ENCODE measurements around the gene FBXL2.

Gene FBXL2

GRCh38 chr3:33417066-33417673 lies 139.9 kb downstream of the FBXL2 start:
- peaks cover 77 to 100% (median 96%) of the 10 kb centered on the region in 11 experiments for H3K36me3 ChIP-seq

GRCh38 chr3:33419948-33420347 lies 142.7 kb downstream of the FBXL2 start:
- H3K4me2 ChIP-seq: peak overlapping the region in 7 of 11 experiments; percentile 40 to 74 (median 68); a peak in 14 of 22 replicates
- no peaks in the 10 kb centered on the region for H3K27me3 ChIP-seq
- H3K4me1 ChIP-seq: peaks cover 0 to 52% (median 35%) of the 10 kb centered on the region in 10 experiments; a peak in 17 of 20 replicates
- peak overlapping the region in 1 of 10 experiments; percentile 8; a peak in 1 of 20 replicates for H3K4me3 ChIP-seq
- H3K9ac ChIP-seq: no peak overlapping the region
- peak overlapping the region in 9 of 11 experiments; percentile 18 to 64 (median 41); a peak in 14 of 22 replicates for H3K27ac ChIP-seq
- TF ChIP-seq Cebpa-rat (IDR thresholded peaks at IDR 0.05): no peak
- peaks cover 80 to 99% (median 93%) of the 10 kb centered on the region in 11 experiments for H3K36me3 ChIP-seq
- peaks cover 0 to 78% (median 25%) of the 10 kb centered on the region in 11 experiments; a peak in 16 of 22 replicates for H4K20me1 ChIP-seq
- H3K9me3 ChIP-seq (replicated peaks in 1 of 11): peaks cover 0 to 47% (median 0%) of the 10 kb centered on the region in 11 experiments; a peak in 5 of 22 replicates

More at GRCh38 chr3:33417066-33417673, 139.9 kb downstream of the FBXL2 start:
- Histone ChIP-seq H3K4me2 (peak overlapping the region in 7 of 11 experiments; percentile 13 to 57 (median 32); a peak in 12 of 22 replicates), H4K20me1 (peaks cover 0 to 79% (median 15%) of the 10 kb centered on the region in 11 experiments; a peak in 14 of 22 replicates), H3K4me3 (no peak overlapping the region), H3K9ac (no peak overlapping the region), H3K27ac (peak overlapping the region in 8 of 11 experiments; percentile 55 to 71 (median 62); a peak in 14 of 22 replicates), H3K9me3 (replicated peaks in 1 of 11) (peaks cover 0 to 47% (median 0%) of the 10 kb centered on the region in 11 experiments; a peak in 5 of 22 replicates), H3K4me1 (peaks cover 0 to 45% (median 30%) of the 10 kb centered on the region in 10 experiments; a peak in 16 of 20 replicates), H3K27me3 (no peaks in the 10 kb centered on the region)
- TF ChIP-seq Cebpa-rat (IDR thresholded peaks at IDR 0.05): peak in 1 of 11 experiments; percentile 19; a peak in 1 of 22 replicates

DNA sequence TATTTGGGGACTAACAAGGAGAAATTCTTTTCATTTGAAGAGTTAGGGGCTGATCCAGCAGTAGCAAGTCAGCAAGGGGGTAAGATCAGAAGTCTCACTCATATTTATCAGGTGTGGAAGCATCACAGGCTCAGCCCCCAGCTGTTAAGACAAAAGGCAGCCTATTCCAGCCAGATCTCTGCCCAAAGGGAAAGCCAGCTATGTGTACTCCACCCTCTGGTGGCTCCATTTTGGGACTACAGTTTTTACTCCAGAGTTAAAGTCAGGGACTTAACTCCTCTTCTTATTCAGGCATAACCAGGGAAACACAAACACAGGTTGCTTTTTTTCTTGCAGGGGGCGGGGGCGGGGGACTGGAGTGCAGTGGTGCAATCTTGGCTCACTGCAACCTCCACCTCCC lies 143.7 kb downstream of the FBXL2 start:
- H3K9ac ChIP-seq: no peak overlapping the region
- H3K4me3 ChIP-seq: no peak overlapping the region
- peaks cover 0 to 47% (median 0%) of the 10 kb centered on the region in 11 experiments; a peak in 5 of 22 replicates for H3K9me3 ChIP-seq (replicated peaks in 1 of 11)
- H3K4me1 ChIP-seq: peaks cover 0 to 57% (median 40%) of the 10 kb centered on the region in 10 experiments; a peak in 17 of 20 replicates
- H3K36me3 ChIP-seq: peaks cover 73 to 96% (median 89%) of the 10 kb centered on the region in 11 experiments
- H4K20me1 ChIP-seq: peaks cover 5 to 80% (median 29%) of the 10 kb centered on the region in 11 experiments; a peak in 19 of 22 replicates
- H3K27ac ChIP-seq: peak overlapping the region in 6 of 11 experiments; percentile 26 to 64 (median 50); a peak in 8 of 22 replicates
- TF ChIP-seq Cebpa-rat (IDR thresholded peaks at IDR 0.05): no peak
- H3K27me3 ChIP-seq: no peaks in the 10 kb centered on the region
- peak overlapping the region in 5 of 11 experiments; percentile 55 to 74 (median 69); a peak in 6 of 22 replicates for H3K4me2 ChIP-seq

- Histone ChIP-seq H3K9ac (0 out of 22 replicates have a peak overlapping the region, but pooled peaks of 1 of the 11 experiments have one; percentile 0), H3K27ac (peak overlapping the region in 4 of 11 experiments; percentile 4 to 38 (median 16); a peak in 4 of 22 replicates), H3K9me3 (replicated peaks in 1 of 11) (peaks cover 0 to 22% (median 0%) of the 10 kb centered on the region in 11 experiments; a peak in 4 of 22 replicates), H4K20me1 (peaks cover 42 to 98% (median 64%) of the 10 kb centered on the region in 11 experiments; a peak in 21 of 22 replicates), H3K36me3 (peaks cover 45 to 76% (median 59%) of the 10 kb centered on the region in 11 experiments), H3K4me3 (no peak overlapping the region), H3K27me3 (no peaks in the 10 kb centered on the region), H3K4me2 (peak overlapping the region in 7 of 11 experiments; percentile 9 to 71 (median 44); a peak in 11 of 22 replicates), H3K4me1 (peaks cover 0 to 71% (median 34%) of the 10 kb centered on the region in 10 experiments; a peak in 16 of 20 replicates)
- TF ChIP-seq Cebpa-rat (IDR thresholded peaks at IDR 0.05): no peak
Measured at GRCh38 chr3:33424606-33425452, 147.6 kb downstream of the FBXL2 start.

DNA sequence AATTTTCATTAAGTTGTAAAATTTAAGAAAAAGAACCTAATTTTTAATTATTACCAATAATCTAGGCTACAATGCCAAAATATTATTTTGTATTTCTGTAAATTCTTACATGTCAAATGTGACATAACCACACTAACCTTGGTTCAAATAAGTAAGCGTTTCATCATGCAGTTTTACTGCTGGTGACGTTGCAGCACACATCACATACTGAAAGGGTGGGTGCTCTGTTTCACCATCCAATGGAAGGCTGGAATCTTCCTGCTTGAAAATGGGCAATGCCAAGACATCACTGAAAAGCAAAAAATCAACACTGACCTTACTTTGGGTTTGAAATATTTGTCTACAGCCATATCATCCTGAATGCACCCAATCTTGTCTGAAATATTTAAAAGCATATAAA lies 148.2 kb downstream of the FBXL2 start:
- peak overlapping the region in 2 of 11 experiments; percentile 27 to 38; a peak in 3 of 22 replicates for H3K27ac ChIP-seq
- peaks cover 0 to 71% (median 29%) of the 10 kb centered on the region in 10 experiments; a peak in 17 of 20 replicates for H3K4me1 ChIP-seq
- H3K27me3 ChIP-seq: no peaks in the 10 kb centered on the region
- no peak for TF ChIP-seq Cebpa-rat (IDR thresholded peaks at IDR 0.05)
- no peak overlapping the region for H3K9ac ChIP-seq
- H3K9me3 ChIP-seq (replicated peaks in 1 of 11): peaks cover 0 to 16% (median 0%) of the 10 kb centered on the region in 11 experiments; a peak in 4 of 22 replicates
- H3K4me2 ChIP-seq: peak overlapping the region in 6 of 11 experiments; percentile 36 to 71 (median 50); a peak in 11 of 22 replicates
- peaks cover 45 to 69% (median 53%) of the 10 kb centered on the region in 11 experiments for H3K36me3 ChIP-seq
- H4K20me1 ChIP-seq: peaks cover 48 to 98% (median 65%) of the 10 kb centered on the region in 11 experiments
- no peak overlapping the region for H3K4me3 ChIP-seq

DNA sequence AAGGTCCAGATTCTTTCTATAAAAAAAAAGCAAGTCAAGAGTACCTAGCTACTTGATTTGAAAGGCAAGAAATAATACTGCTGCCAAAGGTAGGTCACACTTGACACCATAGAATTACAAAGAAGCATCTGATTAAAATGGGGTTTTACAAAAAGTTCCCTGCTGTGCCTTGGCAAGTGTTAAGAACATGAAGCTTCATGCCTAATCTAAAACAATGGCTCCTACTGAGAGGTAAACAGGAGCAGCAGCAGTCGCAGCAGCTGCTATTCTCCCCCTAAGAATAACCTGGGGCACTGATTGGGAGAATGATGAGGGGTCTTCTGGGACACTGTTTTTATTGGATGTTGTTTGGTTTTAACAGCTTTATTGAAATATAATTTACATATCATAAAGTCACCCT lies 148.8 kb downstream of the FBXL2 start:
- no peak for TF ChIP-seq Cebpa-rat (IDR thresholded peaks at IDR 0.05)
- peaks cover 38 to 63% (median 47%) of the 10 kb centered on the region in 11 experiments for H3K36me3 ChIP-seq
- H3K9ac ChIP-seq: no peak overlapping the region
- H3K4me3 ChIP-seq: no peak overlapping the region
- peak overlapping the region in 2 of 11 experiments; percentile 10 to 12; a peak in 2 of 22 replicates for H3K4me2 ChIP-seq
- H3K9me3 ChIP-seq (replicated peaks in 1 of 11): peaks cover 0 to 10% (median 0%) of the 10 kb centered on the region in 11 experiments; a peak in 4 of 22 replicates
- H3K27me3 ChIP-seq: no peaks in the 10 kb centered on the region
- peaks cover 0 to 71% (median 29%) of the 10 kb centered on the region in 10 experiments; a peak in 16 of 20 replicates for H3K4me1 ChIP-seq
- H3K27ac ChIP-seq: no peak overlapping the region
- H4K20me1 ChIP-seq: peaks cover 54 to 98% (median 71%) of the 10 kb centered on the region in 11 experiments

DNA sequence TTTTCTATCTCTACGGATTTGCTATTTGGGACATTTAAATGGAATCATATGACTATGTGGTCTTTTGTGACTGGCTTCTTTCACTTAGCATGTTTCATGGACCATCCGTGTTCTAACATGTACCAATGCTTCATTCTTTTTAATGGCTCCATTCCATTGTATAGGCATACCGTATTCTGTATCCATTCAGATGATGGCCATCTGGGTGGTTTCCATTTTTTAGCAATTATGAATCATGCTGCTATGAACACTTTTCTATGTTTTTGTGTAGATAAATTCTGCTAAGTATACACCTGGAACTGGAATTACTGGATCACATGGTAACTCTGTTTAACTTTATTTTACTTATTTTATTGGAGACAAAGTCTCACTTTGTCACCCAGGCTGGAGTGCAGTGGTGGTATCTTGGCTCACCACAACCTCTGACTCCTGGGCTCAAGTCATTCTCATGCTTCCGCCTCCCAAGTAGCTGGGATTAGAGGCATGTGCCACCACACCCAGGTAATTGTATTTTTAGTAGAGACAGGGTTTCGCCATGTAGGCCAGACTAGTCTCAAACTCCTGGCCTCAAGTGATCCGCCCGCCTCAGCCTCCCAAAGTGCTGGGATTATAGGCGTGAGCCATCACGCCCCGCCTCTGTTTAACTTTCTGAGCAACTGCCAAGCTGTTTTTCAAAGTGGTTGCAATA lies 149.5 kb downstream of the FBXL2 start:
- TF ChIP-seq Cebpa-rat (IDR thresholded peaks at IDR 0.05): no peak
- Histone ChIP-seq H3K27ac (no peak overlapping the region), H3K4me3 (no peak overlapping the region), H3K27me3 (no peaks in the 10 kb centered on the region), H4K20me1 (peaks cover 61 to 98% (median 78%) of the 10 kb centered on the region in 11 experiments), H3K9ac (no peak overlapping the region), H3K4me1 (peaks cover 0 to 76% (median 35%) of the 10 kb centered on the region in 10 experiments; a peak in 16 of 20 replicates), H3K36me3 (peaks cover 31 to 56% (median 40%) of the 10 kb centered on the region in 11 experiments), H3K4me2 (peak overlapping the region in 3 of 11 experiments; percentile 0 to 12 (median 7); a peak in 3 of 22 replicates), H3K9me3 (replicated peaks in 1 of 11) (peaks cover 0 to 4% (median 0%) of the 10 kb centered on the region in 11 experiments; a peak in 2 of 22 replicates)

Measured in BLaER1 treated with 17β-estradiol and CSF1 and Interleukin-3, amounts not matched to agents 10 nM and 100 nM (cell line).